ENCODE results near the gene OPCML.

DNA sequence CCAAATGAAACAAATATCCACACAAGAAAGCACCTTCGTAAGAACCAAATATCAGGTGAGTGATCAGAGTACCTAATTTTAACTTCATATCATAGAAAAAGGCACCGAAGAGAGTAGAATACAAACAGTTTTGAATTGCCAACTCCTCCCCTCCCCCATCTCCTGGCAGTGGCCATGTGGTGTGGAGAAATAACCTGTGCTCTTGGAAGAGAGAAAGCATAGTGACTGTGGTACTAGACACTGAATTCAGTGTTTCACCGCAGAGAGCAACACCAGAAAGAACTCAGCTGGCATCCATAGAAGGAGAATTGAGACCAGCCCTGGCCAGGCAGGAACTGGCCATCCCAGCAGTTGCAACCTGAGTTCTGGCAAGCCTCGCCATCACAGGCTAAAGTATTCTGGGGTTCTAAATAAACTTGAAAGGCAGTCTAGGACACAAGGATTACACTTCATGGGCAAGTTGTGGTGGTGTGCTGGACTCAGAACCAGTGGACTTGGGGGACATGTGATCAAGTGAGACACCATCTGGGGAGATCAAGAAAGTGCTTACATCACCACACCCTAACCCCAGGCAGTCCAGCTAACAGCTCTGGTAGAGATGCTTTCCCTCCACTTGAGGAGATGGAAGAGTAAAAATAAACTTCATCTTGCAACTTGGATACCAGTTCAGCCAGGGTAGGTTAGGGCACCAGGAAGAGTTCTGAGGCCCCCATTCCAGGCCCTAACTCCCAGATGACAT, 1158.7 kb downstream of the OPCML start:
- no peak for TF ChIP-seq POLR2AphosphoS5 (IDR thresholded peaks at IDR 0.05)
- TF ChIP-seq, protein P1, sequence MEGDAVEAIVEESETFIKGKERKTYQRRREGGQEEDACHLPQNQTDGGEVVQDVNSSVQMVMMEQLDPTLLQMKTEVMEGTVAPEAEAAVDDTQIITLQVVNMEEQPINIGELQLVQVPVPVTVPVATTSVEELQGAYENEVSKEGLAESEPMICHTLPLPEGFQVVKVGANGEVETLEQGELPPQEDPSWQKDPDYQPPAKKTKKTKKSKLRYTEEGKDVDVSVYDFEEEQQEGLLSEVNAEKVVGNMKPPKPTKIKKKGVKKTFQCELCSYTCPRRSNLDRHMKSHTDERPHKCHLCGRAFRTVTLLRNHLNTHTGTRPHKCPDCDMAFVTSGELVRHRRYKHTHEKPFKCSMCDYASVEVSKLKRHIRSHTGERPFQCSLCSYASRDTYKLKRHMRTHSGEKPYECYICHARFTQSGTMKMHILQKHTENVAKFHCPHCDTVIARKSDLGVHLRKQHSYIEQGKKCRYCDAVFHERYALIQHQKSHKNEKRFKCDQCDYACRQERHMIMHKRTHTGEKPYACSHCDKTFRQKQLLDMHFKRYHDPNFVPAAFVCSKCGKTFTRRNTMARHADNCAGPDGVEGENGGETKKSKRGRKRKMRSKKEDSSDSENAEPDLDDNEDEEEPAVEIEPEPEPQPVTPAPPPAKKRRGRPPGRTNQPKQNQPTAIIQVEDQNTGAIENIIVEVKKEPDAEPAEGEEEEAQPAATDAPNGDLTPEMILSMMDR (IDR thresholded peaks at IDR 0.05), result no peak

Measured in suprapubic skin (tissue), 3 donors.